IMR-90 (cell line): ENCODE data around the gene DCUN1D1.

ENCODE experiments used
- BHLHE40 ChIP-seq: fragments of 150-350 bp; IDR thresholded peaks from 2 replicates; pipeline ENCODE4 v1.6.1; 2016; ENCODE audit warnings: mild to moderate bottlenecking, low read depth, low read length
- CEBPB ChIP-seq: IDR thresholded peaks from 2 replicates; pipeline ENCODE4 v1.6.1; 2012; ENCODE audit warnings: low read depth, low read length, improper control_type of control experiment
- CHD1 ChIP-seq: IDR thresholded peaks from 2 replicates; pipeline ENCODE4 v1.6.1; 2012; ENCODE audit warnings: low read depth, low read length, improper control_type of control experiment
- CTCF ChIP-seq: conservative IDR thresholded peaks from 2 replicates; pipeline ENCODE4 v1.5.1; 2012; ENCODE audit warnings: mild to moderate bottlenecking, low read depth, low read length, improper control_type of control experiment
- MAZ ChIP-seq: IDR thresholded peaks from 2 replicates; pipeline ENCODE4 v1.6.1; 2012; ENCODE audit warnings: low read depth, mild to moderate bottlenecking, low read length, improper control_type of control experiment, moderate library complexity, borderline replicate concordance
- MXI1 ChIP-seq: IDR thresholded peaks from 2 replicates; pipeline ENCODE4 v1.6.1; 2012; ENCODE audit warnings: low read depth, mild to moderate bottlenecking, low read length, moderate library complexity, borderline replicate concordance
- POLR2A ChIP-seq: IDR thresholded peaks from 2 replicates; pipeline ENCODE4 v1.6.1; 2012; ENCODE audit warnings: mild to moderate bottlenecking, low read depth, low read length
- RAD21 ChIP-seq: IDR thresholded peaks from 2 replicates; pipeline ENCODE4 v1.6.1; 2012; ENCODE audit warnings: low read length, improper control_type of control experiment
- RFX5 ChIP-seq: IDR thresholded peaks from 2 replicates; pipeline ENCODE4 v1.8.0; 2012; ENCODE audit warnings: low read depth, mild to moderate bottlenecking, low read length, moderate library complexity
- SMC3 ChIP-seq: fragments of 150-350 bp; IDR thresholded peaks from 2 replicates; pipeline ENCODE4 v1.6.1; 2016; ENCODE audit warnings: low read depth, mild to moderate bottlenecking, antibody characterized with exemption, low read length, moderate library complexity
- USF2 ChIP-seq: fragments of 150-350 bp; IDR thresholded peaks from 2 replicates; pipeline ENCODE4 v1.6.1; 2017; ENCODE audit warnings: mild to moderate bottlenecking, antibody characterized with exemption, low read length, low read depth

- TF ChIP-seq CTCF (no peak), CHD1 (no peak), MAZ (no peak), RAD21 (no peak), BHLHE40 (no peak), POLR2A (no peak), RFX5 (no peak), CEBPB (no peak), MXI1 (no peak), USF2 (no peak), SMC3 (no peak)
Measured at GRCh38 chr3:182889948-182890629, 90.2 kb downstream of the DCUN1D1 start.
